C4-2B (cell line): ENCODE data around the gene SCN2B.

Source experiments
- H3K27ac ChIP-seq: fragments of 450-650 bp; 2 replicates; pipeline ENCODE4 v1.5.1; 2017
- ZFX ChIP-seq: fragments of 450-650 bp; IDR thresholded peaks from 2 replicates; pipeline ENCODE4 v1.6.1; 2017
- TF ChIP-seq, protein P1 (sequence below): fragments of 450-650 bp; conservative IDR thresholded peaks from 2 replicates; pipeline ENCODE4 v1.5.1; 2017; ENCODE audit warnings: mild to moderate bottlenecking

The SCN2B gene

DNA sequence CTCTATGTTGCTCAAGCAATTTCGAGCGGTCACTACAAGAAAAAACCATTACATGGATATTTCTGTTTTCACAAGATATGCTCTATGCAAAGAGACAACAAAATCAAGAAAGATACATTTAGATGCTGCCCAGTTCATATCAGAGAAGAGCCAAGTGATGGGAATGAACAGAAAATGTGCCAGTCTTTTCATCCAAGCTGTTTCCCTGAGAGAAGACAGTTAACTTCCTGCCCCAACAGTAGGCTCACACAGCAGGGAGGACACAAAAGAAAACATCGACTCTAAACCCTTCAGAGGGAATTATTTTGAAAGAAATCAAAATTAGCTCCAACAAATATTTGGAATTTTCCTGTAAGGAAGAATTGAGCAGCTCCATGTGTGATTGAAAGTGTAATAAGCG, 36.8 kb upstream of the SCN2B start:
- TF ChIP-seq, protein P1, sequence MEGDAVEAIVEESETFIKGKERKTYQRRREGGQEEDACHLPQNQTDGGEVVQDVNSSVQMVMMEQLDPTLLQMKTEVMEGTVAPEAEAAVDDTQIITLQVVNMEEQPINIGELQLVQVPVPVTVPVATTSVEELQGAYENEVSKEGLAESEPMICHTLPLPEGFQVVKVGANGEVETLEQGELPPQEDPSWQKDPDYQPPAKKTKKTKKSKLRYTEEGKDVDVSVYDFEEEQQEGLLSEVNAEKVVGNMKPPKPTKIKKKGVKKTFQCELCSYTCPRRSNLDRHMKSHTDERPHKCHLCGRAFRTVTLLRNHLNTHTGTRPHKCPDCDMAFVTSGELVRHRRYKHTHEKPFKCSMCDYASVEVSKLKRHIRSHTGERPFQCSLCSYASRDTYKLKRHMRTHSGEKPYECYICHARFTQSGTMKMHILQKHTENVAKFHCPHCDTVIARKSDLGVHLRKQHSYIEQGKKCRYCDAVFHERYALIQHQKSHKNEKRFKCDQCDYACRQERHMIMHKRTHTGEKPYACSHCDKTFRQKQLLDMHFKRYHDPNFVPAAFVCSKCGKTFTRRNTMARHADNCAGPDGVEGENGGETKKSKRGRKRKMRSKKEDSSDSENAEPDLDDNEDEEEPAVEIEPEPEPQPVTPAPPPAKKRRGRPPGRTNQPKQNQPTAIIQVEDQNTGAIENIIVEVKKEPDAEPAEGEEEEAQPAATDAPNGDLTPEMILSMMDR = no peak
- no peak for TF ChIP-seq ZFX

DNA sequence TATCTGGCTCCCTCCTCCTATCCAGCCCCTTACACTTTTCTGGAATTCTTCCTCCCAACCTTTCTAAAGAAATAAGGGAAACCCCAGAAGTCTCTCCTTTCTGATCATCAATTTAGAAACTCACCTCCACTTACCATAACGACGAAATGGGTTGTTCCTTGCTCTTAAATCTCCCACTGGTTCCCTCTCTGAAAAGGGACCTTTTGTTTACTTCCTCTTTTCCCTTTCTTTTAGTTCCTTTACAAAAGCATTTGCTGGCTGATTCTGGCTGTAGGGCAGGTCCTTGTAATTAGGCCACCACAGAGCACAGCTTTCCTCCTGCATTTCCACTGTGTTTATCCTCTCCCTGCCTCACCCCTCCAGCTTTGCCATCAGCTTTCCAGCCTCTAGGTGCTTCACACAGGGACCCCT, 36.3 kb upstream of the SCN2B start:
- H3K27ac ChIP-seq = no peak overlapping the region
- TF ChIP-seq ZFX = no peak

More for the DNA sequence above, 36.8 kb upstream of the SCN2B start:
- H3K27ac ChIP-seq = no peak overlapping the region

DNA sequence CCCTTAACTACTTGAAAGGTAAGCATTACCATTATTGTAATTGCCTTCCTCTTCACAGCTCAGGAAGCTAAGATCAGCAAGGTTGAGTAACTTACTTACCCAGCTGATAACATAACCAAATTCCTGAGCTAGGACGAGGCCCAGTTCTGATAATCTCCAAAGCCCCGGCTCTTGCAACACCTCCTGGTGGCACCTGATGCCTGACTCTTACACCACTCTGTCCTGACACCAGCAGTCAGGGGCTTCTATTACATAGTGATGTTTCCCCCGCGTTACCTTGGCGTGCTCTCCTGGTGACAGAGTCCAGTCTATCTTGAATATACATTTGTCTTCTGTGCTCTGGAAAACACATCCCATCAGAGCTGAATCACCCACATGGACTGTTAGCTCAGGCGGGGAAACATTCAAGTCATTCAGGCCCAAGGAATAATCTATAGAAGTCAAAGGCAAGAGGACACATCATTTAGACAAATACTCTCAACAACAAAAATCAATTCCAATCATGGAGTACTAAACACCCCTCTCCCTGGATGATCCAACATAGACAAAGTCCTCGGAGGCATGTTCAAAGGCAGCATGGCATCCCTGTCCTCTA, 35.8 kb upstream of the SCN2B start:
- no peak overlapping the region for H3K27ac ChIP-seq
- no peak for TF ChIP-seq ZFX
- TF ChIP-seq, protein P1 = no peak

DNA sequence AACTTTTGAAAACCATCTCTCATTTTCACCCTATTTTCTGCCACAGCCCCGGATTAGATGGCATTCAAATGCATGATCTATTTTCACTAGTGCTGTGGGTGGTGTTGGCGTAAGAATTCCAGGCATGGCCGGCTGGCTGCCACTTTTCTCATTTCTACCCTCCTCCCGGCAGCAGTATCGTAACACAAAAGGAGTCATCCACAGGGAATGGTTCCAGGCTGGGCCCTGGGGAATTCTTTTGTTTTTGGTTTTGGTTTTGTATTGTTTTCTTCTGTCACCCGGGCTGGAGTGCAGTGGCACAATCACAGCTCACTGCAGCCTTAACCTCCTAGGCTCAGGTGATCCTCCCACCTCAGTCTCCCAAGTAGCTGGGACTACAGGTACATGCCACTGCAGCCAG, 34.6 kb upstream of the SCN2B start:
- no peak overlapping the region for H3K27ac ChIP-seq
- TF ChIP-seq, protein P1 = no peak
- TF ChIP-seq ZFX = no peak

DNA sequence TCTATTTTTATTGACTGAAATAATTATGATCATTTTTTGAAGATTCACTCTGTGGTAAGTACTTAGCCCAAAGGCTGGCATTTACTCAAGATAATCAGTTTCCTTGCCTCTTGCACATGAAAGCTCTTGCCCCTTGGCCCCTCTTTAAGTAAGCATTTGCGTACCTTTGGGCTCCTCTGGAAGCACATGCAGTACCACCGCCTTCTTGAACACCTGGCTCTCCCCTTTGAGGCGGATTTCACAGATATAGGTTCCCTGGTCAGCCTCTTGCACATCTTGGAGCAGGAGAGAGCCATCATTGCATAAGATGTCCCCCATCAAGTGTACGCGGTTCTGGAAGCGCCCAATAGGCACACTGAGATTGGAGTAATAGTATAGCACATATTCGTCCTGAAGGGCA, 33.9 kb upstream of the SCN2B start:
- no peak overlapping the region for H3K27ac ChIP-seq
- TF ChIP-seq, protein P1 = no peak
- no peak for TF ChIP-seq ZFX

DNA sequence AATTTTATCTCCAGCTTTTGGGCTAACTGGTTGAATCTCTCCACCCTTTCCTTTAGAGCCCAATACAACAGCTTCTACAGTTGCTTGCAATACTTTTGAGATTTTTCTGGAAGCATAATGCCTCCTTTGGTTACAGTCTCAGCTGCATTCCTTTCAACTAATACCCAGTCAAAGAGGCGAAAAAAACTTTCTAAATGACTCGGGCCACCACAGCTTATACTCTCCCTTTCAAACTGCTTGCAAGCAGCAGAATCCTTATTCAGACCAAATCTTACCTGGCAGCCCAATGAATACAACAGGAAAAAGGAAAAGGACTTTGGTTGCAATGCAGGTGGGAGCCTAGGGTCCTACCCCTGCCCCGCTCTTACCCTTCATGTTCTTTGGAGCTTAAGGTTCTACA, 32.6 kb upstream of the SCN2B start:
- H3K27ac ChIP-seq = no peak overlapping the region
- no peak for TF ChIP-seq ZFX
- TF ChIP-seq, protein P1 = no peak

DNA sequence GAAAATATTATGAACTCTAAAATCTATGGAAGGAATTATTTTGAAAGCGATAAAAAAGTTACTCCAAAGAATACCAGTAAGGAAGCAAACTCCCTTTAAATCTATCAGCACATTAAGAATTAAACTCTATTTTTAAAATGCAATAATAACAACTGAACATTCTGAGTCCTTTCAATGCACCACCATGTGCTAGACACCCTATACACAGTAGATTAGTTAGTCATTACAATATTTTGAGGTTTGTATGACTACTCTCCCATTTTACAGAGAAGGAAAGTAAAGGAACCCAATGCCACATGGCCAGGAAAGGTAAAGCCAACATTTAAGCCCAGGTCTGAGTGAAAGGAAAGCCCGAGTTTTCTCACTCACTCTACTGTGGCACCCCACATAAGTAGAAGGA, 30.6 kb upstream of the SCN2B start:
- TF ChIP-seq, protein P1 = no peak
- TF ChIP-seq ZFX = no peak
- no peak overlapping the region for H3K27ac ChIP-seq

DNA sequence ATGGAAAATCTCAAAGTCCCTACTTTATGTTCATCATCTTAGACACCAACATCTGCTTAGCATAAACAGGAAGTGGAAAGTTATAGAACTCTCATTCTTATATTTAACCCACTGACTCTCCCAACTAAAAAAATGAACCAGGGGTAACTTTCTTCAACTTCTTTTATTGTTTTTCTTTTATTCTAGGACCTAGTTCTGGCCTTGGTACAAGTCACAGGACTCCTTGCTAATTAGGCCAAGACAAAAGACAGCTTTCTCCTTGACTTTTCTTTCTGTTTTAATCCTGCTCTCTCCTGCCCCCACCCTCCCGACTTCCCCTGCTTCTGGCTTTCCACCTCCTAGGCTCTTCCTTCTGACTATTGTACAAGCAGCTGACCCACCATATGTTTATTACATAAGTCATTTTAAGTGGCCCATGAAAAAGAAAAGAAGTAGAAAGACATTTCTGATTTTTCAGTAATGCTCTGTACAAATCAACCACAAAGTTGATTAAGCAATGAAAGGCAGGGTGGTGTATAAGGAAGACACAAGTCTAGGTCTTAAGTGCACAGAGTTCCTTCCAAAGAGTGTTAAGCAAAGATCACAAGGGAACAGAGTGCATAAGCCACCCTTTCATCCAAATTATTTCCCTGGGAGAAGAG, 30.1 kb upstream of the SCN2B start:
- TF ChIP-seq, protein P1 = no peak
- no peak for TF ChIP-seq ZFX
- H3K27ac ChIP-seq = no peak overlapping the region
